HepG2 (cell line): ENCODE results near the gene ZBTB4. TPM values are rescaled to one million over a fixed set of nuclear protein-coding genes. Genes with fewer than 3 reads are reported as not detected.

ENCODE experiments used
- CCAR2 ChIP-seq: fragments of 200-400 bp; formaldehyde crosslinking; optimal IDR thresholded peaks from 2 replicates; pipeline ENCODE3; 2018; ENCODE audit warnings: low read depth, mild to moderate bottlenecking, low read length, moderate library complexity
- HDAC1 ChIP-seq: sonication (generic); formaldehyde crosslinking; IDR thresholded peaks from 2 replicates; pipeline ENCODE4 v1.5.1; 2020; ENCODE audit warnings: mild to moderate bottlenecking, missing genetic modification reagents
- IKZF4 ChIP-seq: sonication (generic); formaldehyde crosslinking; IDR thresholded peaks from 2 replicates; pipeline ENCODE4 v1.5.1; 2020; ENCODE audit warnings: borderline replicate concordance, mild to moderate bottlenecking, low read depth, missing genetic modification reagents; ENCODE audit errors: not compliant biosample characterization
- KDM1A ChIP-seq: IDR thresholded peaks from 2 replicates; pipeline ENCODE4 v1.6.1; 2016; ENCODE audit warnings: missing compliant biosample characterization
- POLR2AphosphoS2 ChIP-seq: IDR thresholded peaks from 2 replicates; pipeline ENCODE4 v1.6.1; 2011; ENCODE audit warnings: low read depth, low read length, improper control_type of control experiment
- SMAD3 ChIP-seq: sonication (generic); formaldehyde crosslinking; IDR thresholded peaks from 2 replicates; pipeline ENCODE4 v1.4.0; 2020; ENCODE audit warnings: missing genetic modification reagents
- WIZ ChIP-seq: sonication (generic); formaldehyde crosslinking; IDR thresholded peaks from 2 replicates; pipeline ENCODE4 v1.5.1; 2020; ENCODE audit warnings: mild to moderate bottlenecking, missing genetic modification reagents
- ZNF264 ChIP-seq: sonication (generic); formaldehyde crosslinking; IDR thresholded peaks from 2 replicates; pipeline ENCODE4 v1.4.0; 2020; ENCODE audit warnings: missing genetic modification reagents
- ZNF530 ChIP-seq: sonication (generic); formaldehyde crosslinking; IDR thresholded peaks from 2 replicates; pipeline ENCODE4 v1.5.0; 2020; ENCODE audit warnings: low read depth, mild to moderate bottlenecking, missing genetic modification reagents
- ZNF766 ChIP-seq: sonication (generic); formaldehyde crosslinking; IDR thresholded peaks from 2 replicates; pipeline ENCODE4 v1.5.0; 2020; ENCODE audit warnings: missing genetic modification reagents, borderline replicate concordance
- polyA plus RNA-seq, 8 experiments: library from polyadenylated mRNA; depleted of rRNA in 3 of 8; stranded (reverse) in 7 of 8; unstranded in 1 of 8; fragments of >200 nt; fragmentation: Illumina TruSeq in 4 of 8; extraction: Trizol in 4 of 8; gene quantifications; 2 replicates each; pipeline versions ENCODE4 v1.2.1 to v1.2.3, GENCODE V29; 2011 to 2016; ENCODE audit warnings: low read depth in 4 of 8, missing spikeins in 1 of 8, mixed read lengths in 1 of 8; ENCODE audit not compliant: insufficient read depth in 1 of 8
- total RNA-seq, 5 experiments: library from RNA; depleted of rRNA; stranded (reverse); fragments of >200 nt; fragmentation: Illumina TruSeq; extraction: Trizol; gene quantifications; 2 replicates each; pipeline ENCODE4 v1.2.3, GENCODE V29; 2016; ENCODE audit warnings: low read depth in 1 of 5
- TF ChIP-seq, protein P1 (sequence below): sonication (generic); formaldehyde crosslinking; IDR thresholded peaks from 2 replicates; pipeline ENCODE4 v1.5.1; 2020; ENCODE audit warnings: missing genetic modification reagents, mild to moderate bottlenecking, borderline replicate concordance
- TF ChIP-seq, protein P2 (sequence below): sonication (generic); formaldehyde crosslinking; IDR thresholded peaks from 2 replicates; pipeline ENCODE4 v1.4.0; 2020; ENCODE audit warnings: missing genetic modification reagents
- TF ChIP-seq, protein P3 (sequence below): sonication (generic); formaldehyde crosslinking; IDR thresholded peaks from 2 replicates; pipeline ENCODE4 v1.9.0; 2022; ENCODE audit warnings: low read depth, missing genetic modification reagents
- TF ChIP-seq, protein P4 (sequence below): sonication (generic); formaldehyde crosslinking; IDR thresholded peaks from 2 replicates; pipeline ENCODE4 v1.4.0; 2020; ENCODE audit warnings: missing genetic modification reagents
- TF ChIP-seq, protein P5 (sequence below): sonication (generic); formaldehyde crosslinking; IDR thresholded peaks from 2 replicates; pipeline ENCODE4 v1.8.1; 2022; ENCODE audit warnings: low read depth, mild to moderate bottlenecking, missing genetic modification reagents
- TF ChIP-seq, protein P6 (sequence below): IDR thresholded peaks from 2 replicates; pipeline ENCODE4 v1.6.1; 2016; ENCODE audit warnings: low read depth, borderline replicate concordance

The ZBTB4 gene
- total and polyA plus RNA-seq, 2 of the 13 experiments (the other 11 are each of a cell fraction or from before 2014, with no cell fraction given): 4.3 to 7.4 TPM

DNA sequence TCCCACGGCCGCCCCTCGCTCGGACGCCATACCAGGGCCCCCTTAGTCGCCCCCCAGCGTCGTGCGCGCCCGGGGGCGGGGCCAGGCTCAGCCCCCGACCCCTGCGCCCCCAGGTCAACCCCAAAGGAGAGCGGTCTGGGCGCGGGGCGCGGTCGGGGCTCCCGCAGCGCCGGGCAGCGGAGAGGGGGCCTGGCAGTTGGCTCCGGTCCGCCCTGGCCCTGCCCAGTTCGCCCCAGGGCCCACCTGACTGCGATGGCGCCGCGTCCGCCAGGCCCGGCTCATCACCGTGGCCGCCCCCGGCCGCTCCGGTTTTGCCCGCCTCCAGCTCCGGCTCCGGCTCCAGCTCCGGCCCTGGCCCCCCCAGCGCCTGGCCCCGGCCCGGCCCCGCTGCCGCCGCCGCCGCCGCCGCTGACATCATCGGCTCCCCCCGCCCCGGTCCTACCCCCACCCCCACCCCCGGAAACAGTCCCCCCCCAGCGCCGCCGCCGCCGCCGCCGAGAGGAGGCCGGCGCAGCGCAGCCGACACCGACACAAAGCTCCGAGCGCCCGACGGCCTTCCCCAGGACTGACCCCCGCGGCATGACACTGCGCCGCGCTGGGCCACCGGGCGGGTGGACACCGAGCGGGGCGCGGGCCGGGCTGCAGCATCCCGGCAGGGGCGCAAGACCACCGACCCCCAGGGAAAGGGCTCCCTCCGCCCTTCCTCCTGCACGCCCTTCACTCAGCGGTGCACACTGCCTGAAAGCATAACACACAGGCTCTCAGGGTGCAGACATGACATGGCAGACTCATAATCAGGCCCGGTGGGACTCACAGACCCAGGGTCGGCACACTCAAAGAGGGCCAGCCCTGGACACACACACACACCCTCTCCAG is at the start of gene ZBTB4 (continued):
- TF ChIP-seq ZNF766 (CRISPR knock-in tag): no peak
- TF ChIP-seq, protein P1, sequence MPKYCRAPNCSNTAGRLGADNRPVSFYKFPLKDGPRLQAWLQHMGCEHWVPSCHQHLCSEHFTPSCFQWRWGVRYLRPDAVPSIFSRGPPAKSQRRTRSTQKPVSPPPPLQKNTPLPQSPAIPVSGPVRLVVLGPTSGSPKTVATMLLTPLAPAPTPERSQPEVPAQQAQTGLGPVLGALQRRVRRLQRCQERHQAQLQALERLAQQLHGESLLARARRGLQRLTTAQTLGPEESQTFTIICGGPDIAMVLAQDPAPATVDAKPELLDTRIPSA (CRISPR knock-in tag): no peak
- TF ChIP-seq, protein P2, sequence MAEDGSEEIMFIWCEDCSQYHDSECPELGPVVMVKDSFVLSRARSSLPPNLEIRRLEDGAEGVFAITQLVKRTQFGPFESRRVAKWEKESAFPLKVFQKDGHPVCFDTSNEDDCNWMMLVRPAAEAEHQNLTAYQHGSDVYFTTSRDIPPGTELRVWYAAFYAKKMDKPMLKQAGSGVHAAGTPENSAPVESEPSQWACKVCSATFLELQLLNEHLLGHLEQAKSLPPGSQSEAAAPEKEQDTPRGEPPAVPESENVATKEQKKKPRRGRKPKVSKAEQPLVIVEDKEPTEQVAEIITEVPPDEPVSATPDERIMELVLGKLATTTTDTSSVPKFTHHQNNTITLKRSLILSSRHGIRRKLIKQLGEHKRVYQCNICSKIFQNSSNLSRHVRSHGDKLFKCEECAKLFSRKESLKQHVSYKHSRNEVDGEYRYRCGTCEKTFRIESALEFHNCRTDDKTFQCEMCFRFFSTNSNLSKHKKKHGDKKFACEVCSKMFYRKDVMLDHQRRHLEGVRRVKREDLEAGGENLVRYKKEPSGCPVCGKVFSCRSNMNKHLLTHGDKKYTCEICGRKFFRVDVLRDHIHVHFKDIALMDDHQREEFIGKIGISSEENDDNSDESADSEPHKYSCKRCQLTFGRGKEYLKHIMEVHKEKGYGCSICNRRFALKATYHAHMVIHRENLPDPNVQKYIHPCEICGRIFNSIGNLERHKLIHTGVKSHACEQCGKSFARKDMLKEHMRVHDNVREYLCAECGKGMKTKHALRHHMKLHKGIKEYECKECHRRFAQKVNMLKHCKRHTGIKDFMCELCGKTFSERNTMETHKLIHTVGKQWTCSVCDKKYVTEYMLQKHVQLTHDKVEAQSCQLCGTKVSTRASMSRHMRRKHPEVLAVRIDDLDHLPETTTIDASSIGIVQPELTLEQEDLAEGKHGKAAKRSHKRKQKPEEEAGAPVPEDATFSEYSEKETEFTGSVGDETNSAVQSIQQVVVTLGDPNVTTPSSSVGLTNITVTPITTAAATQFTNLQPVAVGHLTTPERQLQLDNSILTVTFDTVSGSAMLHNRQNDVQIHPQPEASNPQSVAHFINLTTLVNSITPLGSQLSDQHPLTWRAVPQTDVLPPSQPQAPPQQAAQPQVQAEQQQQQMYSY: no peak; the same call in 1 of the 2 replicates
- no peak for TF ChIP-seq ZNF530
- TF ChIP-seq KDM1A (CRISPR knock-in tag): no peak
- TF ChIP-seq, protein P3, sequence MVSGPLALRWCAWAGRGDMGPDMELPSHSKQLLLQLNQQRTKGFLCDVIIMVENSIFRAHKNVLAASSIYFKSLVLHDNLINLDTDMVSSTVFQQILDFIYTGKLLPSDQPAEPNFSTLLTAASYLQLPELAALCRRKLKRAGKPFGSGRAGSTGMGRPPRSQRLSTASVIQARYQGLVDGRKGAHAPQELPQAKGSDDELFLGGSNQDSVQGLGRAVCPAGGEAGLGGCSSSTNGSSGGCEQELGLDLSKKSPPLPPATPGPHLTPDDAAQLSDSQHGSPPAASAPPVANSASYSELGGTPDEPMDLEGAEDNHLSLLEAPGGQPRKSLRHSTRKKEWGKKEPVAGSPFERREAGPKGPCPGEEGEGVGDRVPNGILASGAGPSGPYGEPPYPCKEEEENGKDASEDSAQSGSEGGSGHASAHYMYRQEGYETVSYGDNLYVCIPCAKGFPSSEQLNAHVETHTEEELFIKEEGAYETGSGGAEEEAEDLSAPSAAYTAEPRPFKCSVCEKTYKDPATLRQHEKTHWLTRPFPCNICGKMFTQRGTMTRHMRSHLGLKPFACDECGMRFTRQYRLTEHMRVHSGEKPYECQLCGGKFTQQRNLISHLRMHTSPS (CRISPR knock-in tag): no peak
- TF ChIP-seq HDAC1 (CRISPR knock-in tag): 0 out of 2 replicates have a peak, but pooled peaks have one; percentile 14
- no peak for TF ChIP-seq IKZF4 (CRISPR knock-in tag)
- no peak for TF ChIP-seq ZNF264 (CRISPR knock-in tag)
- TF ChIP-seq, protein P4, sequence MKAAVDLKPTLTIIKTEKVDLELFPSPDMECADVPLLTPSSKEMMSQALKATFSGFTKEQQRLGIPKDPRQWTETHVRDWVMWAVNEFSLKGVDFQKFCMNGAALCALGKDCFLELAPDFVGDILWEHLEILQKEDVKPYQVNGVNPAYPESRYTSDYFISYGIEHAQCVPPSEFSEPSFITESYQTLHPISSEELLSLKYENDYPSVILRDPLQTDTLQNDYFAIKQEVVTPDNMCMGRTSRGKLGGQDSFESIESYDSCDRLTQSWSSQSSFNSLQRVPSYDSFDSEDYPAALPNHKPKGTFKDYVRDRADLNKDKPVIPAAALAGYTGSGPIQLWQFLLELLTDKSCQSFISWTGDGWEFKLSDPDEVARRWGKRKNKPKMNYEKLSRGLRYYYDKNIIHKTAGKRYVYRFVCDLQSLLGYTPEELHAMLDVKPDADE (CRISPR knock-in tag): no peak
- 0 out of 2 replicates have a peak, but pooled peaks have one; percentile 27 for TF ChIP-seq WIZ (CRISPR knock-in tag)
- no peak for TF ChIP-seq POLR2AphosphoS2
- no peak for TF ChIP-seq SMAD3
- no peak for TF ChIP-seq CCAR2
- TF ChIP-seq, protein P5, sequence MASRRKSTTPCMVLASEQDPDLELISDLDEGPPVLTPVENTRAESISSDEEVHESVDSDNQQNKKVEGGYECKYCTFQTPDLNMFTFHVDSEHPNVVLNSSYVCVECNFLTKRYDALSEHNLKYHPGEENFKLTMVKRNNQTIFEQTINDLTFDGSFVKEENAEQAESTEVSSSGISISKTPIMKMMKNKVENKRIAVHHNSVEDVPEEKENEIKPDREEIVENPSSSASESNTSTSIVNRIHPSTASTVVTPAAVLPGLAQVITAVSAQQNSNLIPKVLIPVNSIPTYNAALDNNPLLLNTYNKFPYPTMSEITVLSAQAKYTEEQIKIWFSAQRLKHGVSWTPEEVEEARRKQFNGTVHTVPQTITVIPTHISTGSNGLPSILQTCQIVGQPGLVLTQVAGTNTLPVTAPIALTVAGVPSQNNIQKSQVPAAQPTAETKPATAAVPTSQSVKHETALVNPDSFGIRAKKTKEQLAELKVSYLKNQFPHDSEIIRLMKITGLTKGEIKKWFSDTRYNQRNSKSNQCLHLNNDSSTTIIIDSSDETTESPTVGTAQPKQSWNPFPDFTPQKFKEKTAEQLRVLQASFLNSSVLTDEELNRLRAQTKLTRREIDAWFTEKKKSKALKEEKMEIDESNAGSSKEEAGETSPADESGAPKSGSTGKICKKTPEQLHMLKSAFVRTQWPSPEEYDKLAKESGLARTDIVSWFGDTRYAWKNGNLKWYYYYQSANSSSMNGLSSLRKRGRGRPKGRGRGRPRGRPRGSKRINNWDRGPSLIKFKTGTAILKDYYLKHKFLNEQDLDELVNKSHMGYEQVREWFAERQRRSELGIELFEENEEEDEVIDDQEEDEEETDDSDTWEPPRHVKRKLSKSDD (CRISPR knock-in tag): no peak
- TF ChIP-seq, protein P6, sequence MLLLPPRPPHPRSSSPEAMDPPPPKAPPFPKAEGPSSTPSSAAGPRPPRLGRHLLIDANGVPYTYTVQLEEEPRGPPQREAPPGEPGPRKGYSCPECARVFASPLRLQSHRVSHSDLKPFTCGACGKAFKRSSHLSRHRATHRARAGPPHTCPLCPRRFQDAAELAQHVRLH: no peak
